Measurements from ENCODE around the gene RIIAD1.

DNA sequence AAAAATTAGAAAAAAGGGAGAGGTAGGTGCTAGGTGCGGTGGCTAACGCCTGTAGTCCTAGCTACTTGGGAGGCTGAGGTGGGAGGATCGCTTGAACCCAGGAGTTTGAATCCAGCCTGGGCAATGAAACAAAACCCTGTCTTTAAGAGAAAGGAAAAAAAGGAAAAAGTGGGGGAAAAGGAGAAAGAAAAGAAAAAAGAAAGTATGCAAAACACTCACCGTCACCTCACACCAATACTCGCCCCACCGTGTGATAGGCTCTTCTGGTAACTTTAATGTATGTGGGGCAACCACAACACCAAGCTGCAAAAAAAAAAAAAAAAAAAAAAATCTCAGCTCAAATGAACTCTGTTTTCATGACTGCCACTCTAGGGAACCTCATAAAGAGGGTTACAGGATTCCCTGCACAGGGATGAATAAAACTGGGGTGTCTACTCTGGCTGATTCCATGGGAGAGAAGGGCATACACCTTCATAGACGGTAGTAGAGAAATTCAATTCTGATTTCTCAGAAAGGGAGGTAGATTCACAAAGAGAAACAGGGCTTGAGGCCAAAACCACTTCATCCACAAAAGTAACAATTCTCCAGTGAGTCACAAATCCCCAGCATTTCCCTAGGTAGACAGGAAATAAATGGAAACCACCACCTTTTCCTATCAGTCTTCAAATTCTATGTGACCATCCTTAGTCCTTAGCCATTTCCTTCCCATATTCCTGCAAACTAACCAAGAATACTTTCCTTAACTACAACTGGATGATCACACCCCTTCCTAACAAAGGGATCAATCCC, 39.5 kb downstream of the RIIAD1 start:
- TF ChIP-seq CTCF (IDR thresholded peaks at IDR 0.05; ENCODE audit: insufficient read depth, low read length) (no peak), POLR2AphosphoS5 (IDR thresholded peaks at IDR 0.05; ENCODE audit: low read depth) (no peak), SPI1 (IDR thresholded peaks at IDR 0.05; ENCODE audit: borderline replicate concordance, low read depth) (no peak)
- TF ChIP-seq, protein P1, sequence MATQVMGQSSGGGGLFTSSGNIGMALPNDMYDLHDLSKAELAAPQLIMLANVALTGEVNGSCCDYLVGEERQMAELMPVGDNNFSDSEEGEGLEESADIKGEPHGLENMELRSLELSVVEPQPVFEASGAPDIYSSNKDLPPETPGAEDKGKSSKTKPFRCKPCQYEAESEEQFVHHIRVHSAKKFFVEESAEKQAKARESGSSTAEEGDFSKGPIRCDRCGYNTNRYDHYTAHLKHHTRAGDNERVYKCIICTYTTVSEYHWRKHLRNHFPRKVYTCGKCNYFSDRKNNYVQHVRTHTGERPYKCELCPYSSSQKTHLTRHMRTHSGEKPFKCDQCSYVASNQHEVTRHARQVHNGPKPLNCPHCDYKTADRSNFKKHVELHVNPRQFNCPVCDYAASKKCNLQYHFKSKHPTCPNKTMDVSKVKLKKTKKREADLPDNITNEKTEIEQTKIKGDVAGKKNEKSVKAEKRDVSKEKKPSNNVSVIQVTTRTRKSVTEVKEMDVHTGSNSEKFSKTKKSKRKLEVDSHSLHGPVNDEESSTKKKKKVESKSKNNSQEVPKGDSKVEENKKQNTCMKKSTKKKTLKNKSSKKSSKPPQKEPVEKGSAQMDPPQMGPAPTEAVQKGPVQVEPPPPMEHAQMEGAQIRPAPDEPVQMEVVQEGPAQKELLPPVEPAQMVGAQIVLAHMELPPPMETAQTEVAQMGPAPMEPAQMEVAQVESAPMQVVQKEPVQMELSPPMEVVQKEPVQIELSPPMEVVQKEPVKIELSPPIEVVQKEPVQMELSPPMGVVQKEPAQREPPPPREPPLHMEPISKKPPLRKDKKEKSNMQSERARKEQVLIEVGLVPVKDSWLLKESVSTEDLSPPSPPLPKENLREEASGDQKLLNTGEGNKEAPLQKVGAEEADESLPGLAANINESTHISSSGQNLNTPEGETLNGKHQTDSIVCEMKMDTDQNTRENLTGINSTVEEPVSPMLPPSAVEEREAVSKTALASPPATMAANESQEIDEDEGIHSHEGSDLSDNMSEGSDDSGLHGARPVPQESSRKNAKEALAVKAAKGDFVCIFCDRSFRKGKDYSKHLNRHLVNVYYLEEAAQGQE (IDR thresholded peaks at IDR 0.05; ENCODE audit: insufficient replicate concordance, low read depth): no peak

Measured in HL-60 (cell line).